ENCODE measurements around the gene LGALS9. TPM values are rescaled to one million over a fixed set of nuclear protein-coding genes. Genes with fewer than 3 reads are reported as not detected.

Gene LGALS9
- total RNA-seq, 1 donor from 2014 or later: 4.5 TPM

DNA sequence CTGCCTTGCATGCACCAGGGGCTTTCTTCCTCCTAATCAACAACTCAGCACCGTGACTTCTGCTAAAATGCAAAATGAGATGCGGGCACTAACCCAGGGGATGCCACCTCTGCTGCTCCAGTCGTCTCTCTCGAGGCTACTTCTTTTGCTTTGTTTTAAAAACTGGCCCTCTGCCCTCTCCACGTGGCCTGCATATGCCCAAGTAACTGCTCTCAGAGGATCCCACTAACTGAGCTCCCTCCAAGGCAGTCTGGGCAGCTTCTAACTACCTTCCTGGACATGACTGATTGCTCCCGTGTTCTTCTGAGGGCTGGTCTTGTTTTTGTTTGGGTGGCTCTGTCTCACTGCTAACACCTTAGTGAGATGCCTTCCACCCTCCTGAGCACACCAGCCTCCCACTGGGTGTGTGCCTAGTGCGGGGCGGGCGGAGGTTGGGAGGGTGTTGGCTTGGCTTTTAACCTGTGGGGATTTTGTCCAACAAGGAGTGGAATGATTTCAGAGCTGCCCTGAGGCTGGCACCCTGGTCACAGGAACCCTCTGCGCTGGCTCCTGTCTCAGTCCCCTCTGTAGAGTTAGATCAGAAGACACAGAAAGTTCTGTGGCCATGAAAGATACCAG, 8.9 kb upstream of the LGALS9 start:
- no peak for DNase-seq (ENCODE audit: extremely low spot score, unreplicated experiment)
- no peaks in the 10 kb centered on the region for H3K9me3 Mint-ChIP-seq (ENCODE audit: unreplicated experiment)
- H3K27me3 Mint-ChIP-seq (ENCODE audit: unreplicated experiment): no peaks in the 10 kb centered on the region
- peaks cover 37% of the 10 kb centered on the region for H3K36me3 Mint-ChIP-seq (ENCODE audit: unreplicated experiment)
- no peaks in the 10 kb centered on the region for H3K4me1 Mint-ChIP-seq (ENCODE audit: unreplicated experiment)
- TF ChIP-seq, protein P1, sequence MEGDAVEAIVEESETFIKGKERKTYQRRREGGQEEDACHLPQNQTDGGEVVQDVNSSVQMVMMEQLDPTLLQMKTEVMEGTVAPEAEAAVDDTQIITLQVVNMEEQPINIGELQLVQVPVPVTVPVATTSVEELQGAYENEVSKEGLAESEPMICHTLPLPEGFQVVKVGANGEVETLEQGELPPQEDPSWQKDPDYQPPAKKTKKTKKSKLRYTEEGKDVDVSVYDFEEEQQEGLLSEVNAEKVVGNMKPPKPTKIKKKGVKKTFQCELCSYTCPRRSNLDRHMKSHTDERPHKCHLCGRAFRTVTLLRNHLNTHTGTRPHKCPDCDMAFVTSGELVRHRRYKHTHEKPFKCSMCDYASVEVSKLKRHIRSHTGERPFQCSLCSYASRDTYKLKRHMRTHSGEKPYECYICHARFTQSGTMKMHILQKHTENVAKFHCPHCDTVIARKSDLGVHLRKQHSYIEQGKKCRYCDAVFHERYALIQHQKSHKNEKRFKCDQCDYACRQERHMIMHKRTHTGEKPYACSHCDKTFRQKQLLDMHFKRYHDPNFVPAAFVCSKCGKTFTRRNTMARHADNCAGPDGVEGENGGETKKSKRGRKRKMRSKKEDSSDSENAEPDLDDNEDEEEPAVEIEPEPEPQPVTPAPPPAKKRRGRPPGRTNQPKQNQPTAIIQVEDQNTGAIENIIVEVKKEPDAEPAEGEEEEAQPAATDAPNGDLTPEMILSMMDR (IDR thresholded peaks at IDR 0.05): no peak
- H3K27ac Mint-ChIP-seq (ENCODE audit: unreplicated experiment): no peak overlapping the region
- no peak overlapping the region for H3K4me3 Mint-ChIP-seq (ENCODE audit: unreplicated experiment)

DNA sequence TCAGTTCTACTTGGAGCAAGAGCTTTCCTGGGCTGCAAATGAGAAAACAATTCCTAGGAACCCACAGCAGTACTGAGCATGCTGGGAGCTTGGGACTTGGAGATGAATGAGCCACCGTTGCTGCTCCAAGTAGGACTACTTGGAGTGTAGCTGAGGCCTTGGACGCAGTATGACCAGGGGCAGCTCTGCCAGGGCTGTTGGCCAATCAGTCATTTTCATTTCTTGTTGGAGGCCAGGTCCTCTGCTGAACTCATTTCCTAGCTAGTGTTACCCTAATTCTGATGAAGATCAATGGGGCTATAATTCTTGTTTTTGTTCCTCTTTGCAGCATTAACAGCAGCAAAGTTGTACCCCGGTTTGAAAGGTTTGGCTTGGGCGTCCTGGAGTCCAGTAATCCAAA, 8.0 kb upstream of the LGALS9 start:
- peaks cover 31% of the 10 kb centered on the region for H3K36me3 Mint-ChIP-seq (ENCODE audit: unreplicated experiment)
- no peak overlapping the region for H3K4me3 Mint-ChIP-seq (ENCODE audit: unreplicated experiment)
- no peaks in the 10 kb centered on the region for H3K9me3 Mint-ChIP-seq (ENCODE audit: unreplicated experiment)
- TF ChIP-seq, protein P1 (IDR thresholded peaks at IDR 0.05): no peak
- no peak overlapping the region for H3K27ac Mint-ChIP-seq (ENCODE audit: unreplicated experiment)
- no peaks in the 10 kb centered on the region for H3K27me3 Mint-ChIP-seq (ENCODE audit: unreplicated experiment)
- no peaks in the 10 kb centered on the region for H3K4me1 Mint-ChIP-seq (ENCODE audit: unreplicated experiment)
- no peak for DNase-seq (ENCODE audit: extremely low spot score, unreplicated experiment)

DNA sequence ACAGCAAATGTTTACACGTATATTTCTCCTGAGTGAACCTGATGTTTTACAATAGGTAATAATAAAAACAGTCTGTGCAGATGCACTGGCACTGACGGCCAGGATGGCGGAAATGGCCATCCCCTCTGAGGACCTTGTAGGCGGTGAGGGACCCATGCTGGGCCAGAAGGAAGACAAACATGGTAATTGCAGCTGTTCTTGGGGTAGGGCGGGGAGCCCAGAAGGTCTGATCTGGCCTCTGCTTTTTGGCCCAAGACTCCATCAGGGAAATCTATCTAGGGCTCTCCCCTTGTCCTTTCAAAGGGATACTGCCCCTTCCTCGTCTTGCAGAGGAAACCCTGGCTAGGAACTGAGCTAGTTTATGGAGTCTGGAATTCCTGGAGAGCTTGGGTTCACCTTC, 7.4 kb upstream of the LGALS9 start:
- Mint-ChIP-seq H3K9me3 (ENCODE audit: unreplicated experiment) (no peaks in the 10 kb centered on the region), H3K4me1 (ENCODE audit: unreplicated experiment) (no peaks in the 10 kb centered on the region), H3K27me3 (ENCODE audit: unreplicated experiment) (no peaks in the 10 kb centered on the region), H3K36me3 (ENCODE audit: unreplicated experiment) (peaks cover 26% of the 10 kb centered on the region), H3K4me3 (ENCODE audit: unreplicated experiment) (no peak overlapping the region), H3K27ac (ENCODE audit: unreplicated experiment) (no peak overlapping the region)
- no peak for DNase-seq (ENCODE audit: extremely low spot score, unreplicated experiment)
- TF ChIP-seq, protein P1 (IDR thresholded peaks at IDR 0.05): no peak

DNA sequence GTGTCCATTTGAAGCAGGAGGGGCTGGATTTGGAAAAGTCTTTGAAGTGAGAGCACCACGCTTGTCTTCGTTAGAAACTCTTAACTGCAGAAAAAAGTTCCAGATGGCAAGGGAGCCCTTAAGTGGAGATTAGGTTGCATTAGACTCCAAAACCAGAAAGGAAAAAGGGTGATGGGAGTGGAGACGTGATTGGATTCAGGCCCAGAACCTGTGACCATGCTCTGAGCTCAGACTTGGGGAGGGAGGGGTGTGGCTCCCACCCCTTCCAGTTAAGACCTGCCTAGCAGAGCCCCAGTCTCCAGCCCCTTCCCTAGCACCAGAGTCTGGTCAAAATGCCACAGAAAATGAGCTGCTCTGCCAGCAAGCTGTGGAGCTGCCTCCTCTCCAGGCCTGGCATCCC, 6.4 kb upstream of the LGALS9 start:
- TF ChIP-seq, protein P1 (IDR thresholded peaks at IDR 0.05): no peak
- no peak overlapping the region for H3K27ac Mint-ChIP-seq (ENCODE audit: unreplicated experiment)
- no peak for DNase-seq (ENCODE audit: extremely low spot score, unreplicated experiment)
- no peak overlapping the region for H3K4me3 Mint-ChIP-seq (ENCODE audit: unreplicated experiment)
- no peaks in the 10 kb centered on the region for H3K9me3 Mint-ChIP-seq (ENCODE audit: unreplicated experiment)
- H3K36me3 Mint-ChIP-seq (ENCODE audit: unreplicated experiment): peaks cover 25% of the 10 kb centered on the region
- H3K27me3 Mint-ChIP-seq (ENCODE audit: unreplicated experiment): no peaks in the 10 kb centered on the region
- peaks cover 6% of the 10 kb centered on the region for H3K4me1 Mint-ChIP-seq (ENCODE audit: unreplicated experiment)

DNA sequence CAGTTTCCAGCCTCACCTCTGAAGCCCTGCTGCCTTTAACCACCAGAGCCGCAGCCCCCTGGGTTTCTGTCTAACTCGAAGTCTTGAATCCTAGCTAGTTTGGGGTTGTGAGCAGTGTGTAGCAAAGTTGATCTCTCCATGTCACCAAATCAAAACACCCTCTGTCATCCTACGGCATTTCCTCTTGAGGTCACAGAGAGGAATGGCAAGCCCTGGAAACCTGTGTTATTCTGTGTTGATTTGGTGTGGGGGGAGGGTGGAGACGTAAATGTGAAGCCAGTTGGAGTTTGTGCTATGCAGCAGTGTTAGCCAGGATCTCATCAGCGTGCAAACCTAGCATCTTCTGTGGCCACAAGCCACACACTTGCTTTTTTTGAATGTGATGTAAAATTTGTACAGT, 5.1 kb upstream of the LGALS9 start:
- TF ChIP-seq, protein P1 (IDR thresholded peaks at IDR 0.05): no peak
- DNase-seq (ENCODE audit: extremely low spot score, unreplicated experiment): no peak
- H3K4me1 Mint-ChIP-seq (ENCODE audit: unreplicated experiment): peaks cover 15% of the 10 kb centered on the region
- H3K36me3 Mint-ChIP-seq (ENCODE audit: unreplicated experiment): peaks cover 23% of the 10 kb centered on the region
- H3K27me3 Mint-ChIP-seq (ENCODE audit: unreplicated experiment): no peaks in the 10 kb centered on the region
- H3K27ac Mint-ChIP-seq (ENCODE audit: unreplicated experiment): no peak overlapping the region
- no peaks in the 10 kb centered on the region for H3K9me3 Mint-ChIP-seq (ENCODE audit: unreplicated experiment)
- no peak overlapping the region for H3K4me3 Mint-ChIP-seq (ENCODE audit: unreplicated experiment)

Measured in osteocyte (in vitro differentiated cells).